Spleen (tissue), 11 donors: ENCODE data around the gene DMBT1. TPM values are rescaled to one million over a fixed set of nuclear protein-coding genes. Genes with fewer than 3 reads are reported as not detected.
A peak's percentile ranks its signal among the peaks of the same experiment; 100 is the strongest.

Source experiments
- DNase-seq: peaks from one replicate; pipeline ENCODE4 v3.0.0-alpha.2; 2020
- H3K27ac ChIP-seq, 8 donors: fragments of 200-600 bp; sonication (generic) in 7 of 8; 1 replicate in 4 of 8; 2 replicates in 4 of 8; pipeline versions ENCODE4 v1.5.0 to v1.8.0; 2016 to 2021; ENCODE audit warnings: inconsistent platforms in 4 of 8, mild to moderate bottlenecking in 4 of 8, moderate library complexity in 1 of 8
- H3K27me3 ChIP-seq, 7 donors: fragments of 200-600 bp; sonication (generic) in 6 of 7; replicated peaks in 1 of 7; 1 replicate in 4 of 7; 2 replicates in 3 of 7; pipeline versions ENCODE4 v1.5.0 to v1.8.0; 2016 to 2021; ENCODE audit warnings: inconsistent platforms in 3 of 7, mild to moderate bottlenecking in 1 of 7
- H3K36me3 ChIP-seq, 6 donors: fragments of 200-600 bp; sonication (generic) in 5 of 6; 1 replicate in 4 of 6; 2 replicates in 2 of 6; pipeline versions ENCODE4 v1.5.0 to v1.8.0; 2016 to 2021; ENCODE audit warnings: inconsistent platforms in 2 of 6
- H3K4me1 ChIP-seq, 6 donors: fragments of 200-600 bp; sonication (generic) in 5 of 6; 1 replicate in 3 of 6; 2 replicates in 3 of 6; pipeline versions ENCODE4 v1.5.0 to v1.8.0; 2016 to 2021; ENCODE audit warnings: inconsistent platforms in 3 of 6
- H3K4me3 ChIP-seq, 8 donors: fragments of 200-600 bp; sonication (generic) in 7 of 8; 1 replicate in 4 of 8; 2 replicates in 4 of 8; pipeline versions ENCODE4 v1.5.0 to v1.8.0; 2016 to 2021; ENCODE audit warnings: inconsistent platforms in 4 of 8, mild to moderate bottlenecking in 4 of 8, moderate library complexity in 2 of 8
- H3K9me3 ChIP-seq, 8 donors: fragments of 200-600 bp; sonication (generic) in 7 of 8; 1 replicate in 4 of 8; 2 replicates in 4 of 8; pipeline versions ENCODE4 v1.5.0 to v1.8.0; 2016 to 2021; ENCODE audit warnings: inconsistent platforms in 4 of 8
- CTCF ChIP-seq, 11 experiments: fragments of 200-600 bp in 7 of 11; fragments of 450-650 bp in 4 of 11; sonication (generic) in 4 of 11; IDR thresholded peaks in 8 of 11; conservative IDR thresholded peaks in 3 of 11; 1 replicate in 7 of 11; 2 replicates in 4 of 11; pipeline versions ENCODE4 v1.4.0 to v1.8.0; 2016 to 2021; ENCODE audit warnings: antibody characterized with exemption in 11 of 11, inconsistent platforms in 4 of 11, mild to moderate bottlenecking in 1 of 11
- POLR2A ChIP-seq, 3 donors: fragments of 450-650 bp; IDR thresholded peaks; one replicate each; pipeline ENCODE4 v1.5.1; 2017; ENCODE audit warnings: antibody characterized with exemption in 3 of 3, mild to moderate bottlenecking in 1 of 3
- POLR2AphosphoS5 ChIP-seq, 3 donors: sonication (generic); formaldehyde crosslinking; IDR thresholded peaks; one replicate each; pipeline ENCODE4 v1.5.1; 2017; ENCODE audit warnings: antibody characterized with exemption in 3 of 3
- WGBS, 5 donors: extraction: QIAGEN DNeasy Blood & Tissue Kit in 3 of 5; methylation state at CpG; one replicate each; pipeline versions ENCODE4 v1.1.5 to v1.1.7; 2013 to 2018; 5-methylcytosine and 5-hydroxymethylcytosine counted together
- intact Hi-C: fragments of 100-400 bp; cut with DNase I; formaldehyde crosslinking; loops from one replicate; pipeline ENCODE4 v1.15.0; 2023; ENCODE audit warnings: low total_unique reads
- polyA plus RNA-seq, 3 donors: library from polyadenylated mRNA; stranded (reverse); fragments of 200-250 nt; gene quantifications; one replicate each; pipeline ENCODE4 v1.2.1, GENCODE V29; 2013
- total RNA-seq, 7 donors: library from RNA; depleted of rRNA in 3 of 7; stranded (reverse); fragments of >200 nt in 3 of 7; fragmentation: NEBNext Ultra II Directional in 4 of 7; extraction: Animal tissue kit (Norgen Biotek cat#: 25700) in 4 of 7; gene quantifications; one replicate each; pipeline versions ENCODE4 v1.1.0 to v1.2.1, GENCODE V29; 2016 to 2021
- donor health status: healthy with polysubstance abuse.
- donor health status: DM: no; HTN: no; CAD: no; lungs with moderate emphysema.
- donor health status: DM: no; HTN: no; CAD: no.
- donor health status: Bipolar disorder and iron deficiency.
- donor health status: healthy.
- donor health status: DM: no; HTN: no; CAD: no.
- donor health status: DM: yes; HTN: yes; CAD: no.

Gene DMBT1
- total and polyA plus RNA-seq, 10 donors, result 0.02 to 0.29 (median 0.03) TPM; not detected in 6

GRCh38 chr10:122688293-122688989, 127.9 kb downstream of the DMBT1 start:
- no peaks in the 10 kb centered on the region for H3K9me3 ChIP-seq
- intact Hi-C loops, result no loop called here
- WGBS, 5 donors, result 55 to 76% (median 68%) methylated on average over 6 of the region's 6 CpGs
- peaks cover 0 to 4% (median 0%) of the 10 kb centered on the region in 6 donors for H3K4me1 ChIP-seq
- no peak for TF ChIP-seq POLR2A (IDR thresholded peaks at IDR 0.05)
- peak in 1 of 11 experiments; percentile 22 for TF ChIP-seq CTCF (IDR thresholded peaks at IDR 0.05 in 8 of 11, conservative IDR thresholded peaks at IDR 0.05 in 3 of 11)
- peak in 1 of 3 donors; percentile 17 for TF ChIP-seq POLR2AphosphoS5 (IDR thresholded peaks at IDR 0.05)
- no peak for DNase-seq
- peak overlapping the region in 5 of 8 donors; percentile 29 to 61 (median 39) for H3K27ac ChIP-seq
- H3K27me3 ChIP-seq, result peaks cover 0 to 26% (median 0%) of the 10 kb centered on the region in 7 donors
- no peaks in the 10 kb centered on the region for H3K36me3 ChIP-seq
- H3K4me3 ChIP-seq, result no peak overlapping the region

GRCh38 chr10:122689146-122689820, 128.7 kb downstream of the DMBT1 start:
- intact Hi-C loops, result no loop called here
- Histone ChIP-seq H3K27ac (peak overlapping the region in 6 of 8 donors; percentile 29 to 61 (median 38)), H3K4me1 (peaks cover 0 to 4% (median 0%) of the 10 kb centered on the region in 6 donors), H3K27me3 (peaks cover 0 to 19% (median 0%) of the 10 kb centered on the region in 7 donors), H3K9me3 (no peaks in the 10 kb centered on the region), H3K4me3 (no peak overlapping the region), H3K36me3 (no peaks in the 10 kb centered on the region)
- TF ChIP-seq CTCF (IDR thresholded peaks at IDR 0.05 in 8 of 11, conservative IDR thresholded peaks at IDR 0.05 in 3 of 11) (no peak), POLR2AphosphoS5 (IDR thresholded peaks at IDR 0.05) (no peak), POLR2A (IDR thresholded peaks at IDR 0.05) (no peak)
- WGBS, 5 donors, result 80 to 86% (median 81%) methylated on average over 6 of the region's 6 CpGs
- DNase-seq, result no peak

- TF ChIP-seq CTCF (IDR thresholded peaks at IDR 0.05 in 8 of 11, conservative IDR thresholded peaks at IDR 0.05 in 3 of 11), result no peak
- TF ChIP-seq POLR2AphosphoS5 (IDR thresholded peaks at IDR 0.05), result no peak
- no peak for TF ChIP-seq POLR2A (IDR thresholded peaks at IDR 0.05)
- no peak overlapping the region for H3K27ac ChIP-seq
- 57 to 86% (median 84%) methylated on average over 5 of the region's 5 CpGs for WGBS, 5 donors
- H3K9me3 ChIP-seq, result no peaks in the 10 kb centered on the region
- peaks cover 0 to 4% (median 0%) of the 10 kb centered on the region in 6 donors for H3K4me1 ChIP-seq
- no peak overlapping the region for H3K4me3 ChIP-seq
- intact Hi-C loops, result no loop called here
- H3K36me3 ChIP-seq, result no peaks in the 10 kb centered on the region
- no peak for DNase-seq
- H3K27me3 ChIP-seq, result peaks cover 0 to 6% (median 0%) of the 10 kb centered on the region in 7 donors
Measured at GRCh38 chr10:122692744-122693143, 132.2 kb downstream of the DMBT1 start.

Other genes with a start within 250 kb of the DMBT1 start
- 10 to 100 TPM; 19.3 to 31.1 (median 24.1) TPM for gene PLEKHA1, start 186.0 kb upstream of the DMBT1 start, total RNA-seq
- 10 to 100 TPM in 1 of 3 donors, 1 to 10 TPM in 2; 7.9 to 10.6 (median 9.3) TPM for gene PLEKHA1, start 186.0 kb upstream of the DMBT1 start, polyA plus RNA-seq
- gene ARMS2, start 106.1 kb upstream of the DMBT1 start, total RNA-seq, result not detected
- not detected for gene ARMS2, start 106.1 kb upstream of the DMBT1 start, polyA plus RNA-seq
- 10 to 100 TPM; 26.4 to 63.7 (median 42.7) TPM for gene HTRA1, start 99.2 kb upstream of the DMBT1 start, total RNA-seq
- 10 to 100 TPM; 18.3 to 32.0 (median 31.4) TPM for gene HTRA1, start 99.2 kb upstream of the DMBT1 start, polyA plus RNA-seq
- gene C10orf120, start 139.1 kb downstream of the DMBT1 start, total RNA-seq, result not detected
- gene C10orf120, start 139.1 kb downstream of the DMBT1 start, polyA plus RNA-seq, result not detected